WERI-Rb-1 (cell line): ENCODE data around the gene MRPL49.

Experiments
- DNase-seq: peaks from one replicate; pipeline ENCODE4 v3.0.0-alpha.2; 2020
- H3K27ac ChIP-seq: fragments of 250-450 bp; sonication (Bioruptor Pico); 2 replicates; pipeline ENCODE4 v1.5.1; 2020; ENCODE audit warnings: mild to moderate bottlenecking, moderate library complexity
- H3K27me3 ChIP-seq: fragments of 250-450 bp; sonication (Bioruptor Pico); 2 replicates; pipeline ENCODE4 v1.5.1; 2021; ENCODE audit warnings: mild to moderate bottlenecking, low read depth, moderate library complexity; ENCODE audit not compliant: insufficient read depth, severe bottlenecking
- H3K36me3 ChIP-seq: fragments of 250-450 bp; sonication (Bioruptor Pico); 2 replicates; pipeline ENCODE4 v1.5.1; 2020; ENCODE audit warnings: mild to moderate bottlenecking, moderate library complexity
- H3K4me3 ChIP-seq: 2 replicates; pipeline ENCODE4 v1.5.1; 2011; ENCODE audit warnings: low read depth, mild to moderate bottlenecking, control low read depth, low read length
- H3K9me3 ChIP-seq: fragments of 250-450 bp; sonication (Bioruptor Pico); 2 replicates; pipeline ENCODE4 v1.5.1; 2021; ENCODE audit warnings: mild to moderate bottlenecking, moderate library complexity; ENCODE audit not compliant: severe bottlenecking
- TF ChIP-seq, protein P1 (sequence below): IDR thresholded peaks from 2 replicates; pipeline ENCODE4 v1.5.1; 2011; ENCODE audit warnings: low read depth, mild to moderate bottlenecking, control low read depth, inconsistent platforms, low read length

The MRPL49 gene

DNA sequence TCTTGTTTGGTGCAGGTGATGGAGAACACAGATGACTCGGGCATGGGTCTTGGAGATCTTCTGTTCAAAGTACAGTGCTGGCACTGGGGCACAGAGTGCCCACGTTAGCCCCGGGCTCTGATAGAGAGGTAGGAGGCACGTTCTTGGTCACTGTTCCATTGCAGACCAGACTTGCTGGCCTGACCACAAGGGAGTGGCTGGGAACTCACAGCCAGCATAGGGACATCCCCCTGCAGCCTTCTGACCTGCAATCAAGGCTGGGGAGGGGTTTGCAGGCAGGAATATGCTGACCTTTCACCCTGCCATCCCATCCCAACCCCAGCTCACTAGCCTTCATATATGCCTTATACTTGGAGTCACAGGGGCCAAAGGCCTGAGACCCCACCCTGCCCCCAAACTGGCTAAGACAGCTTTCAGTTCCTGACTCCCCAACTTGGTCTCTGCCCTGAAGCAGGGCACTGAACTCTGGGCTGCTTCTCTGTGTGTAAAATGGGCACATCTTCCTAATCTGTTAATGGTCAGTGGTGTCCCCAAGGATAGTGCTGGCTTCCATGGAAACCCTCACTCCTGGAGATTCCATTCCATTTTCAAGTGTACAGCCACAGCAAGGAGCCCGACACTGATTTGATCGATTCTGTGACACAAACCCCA lies 4.6 kb downstream of the MRPL49 start:
- Histone ChIP-seq H3K27me3 (no peaks in the 10 kb centered on the region), H3K27ac (no peak overlapping the region), H3K9me3 (no peaks in the 10 kb centered on the region), H3K4me3 (no peak overlapping the region), H3K36me3 (peaks cover 86% of the 10 kb centered on the region)
- DNase-seq = no peak
- TF ChIP-seq, protein P1, sequence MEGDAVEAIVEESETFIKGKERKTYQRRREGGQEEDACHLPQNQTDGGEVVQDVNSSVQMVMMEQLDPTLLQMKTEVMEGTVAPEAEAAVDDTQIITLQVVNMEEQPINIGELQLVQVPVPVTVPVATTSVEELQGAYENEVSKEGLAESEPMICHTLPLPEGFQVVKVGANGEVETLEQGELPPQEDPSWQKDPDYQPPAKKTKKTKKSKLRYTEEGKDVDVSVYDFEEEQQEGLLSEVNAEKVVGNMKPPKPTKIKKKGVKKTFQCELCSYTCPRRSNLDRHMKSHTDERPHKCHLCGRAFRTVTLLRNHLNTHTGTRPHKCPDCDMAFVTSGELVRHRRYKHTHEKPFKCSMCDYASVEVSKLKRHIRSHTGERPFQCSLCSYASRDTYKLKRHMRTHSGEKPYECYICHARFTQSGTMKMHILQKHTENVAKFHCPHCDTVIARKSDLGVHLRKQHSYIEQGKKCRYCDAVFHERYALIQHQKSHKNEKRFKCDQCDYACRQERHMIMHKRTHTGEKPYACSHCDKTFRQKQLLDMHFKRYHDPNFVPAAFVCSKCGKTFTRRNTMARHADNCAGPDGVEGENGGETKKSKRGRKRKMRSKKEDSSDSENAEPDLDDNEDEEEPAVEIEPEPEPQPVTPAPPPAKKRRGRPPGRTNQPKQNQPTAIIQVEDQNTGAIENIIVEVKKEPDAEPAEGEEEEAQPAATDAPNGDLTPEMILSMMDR = no peak

DNA sequence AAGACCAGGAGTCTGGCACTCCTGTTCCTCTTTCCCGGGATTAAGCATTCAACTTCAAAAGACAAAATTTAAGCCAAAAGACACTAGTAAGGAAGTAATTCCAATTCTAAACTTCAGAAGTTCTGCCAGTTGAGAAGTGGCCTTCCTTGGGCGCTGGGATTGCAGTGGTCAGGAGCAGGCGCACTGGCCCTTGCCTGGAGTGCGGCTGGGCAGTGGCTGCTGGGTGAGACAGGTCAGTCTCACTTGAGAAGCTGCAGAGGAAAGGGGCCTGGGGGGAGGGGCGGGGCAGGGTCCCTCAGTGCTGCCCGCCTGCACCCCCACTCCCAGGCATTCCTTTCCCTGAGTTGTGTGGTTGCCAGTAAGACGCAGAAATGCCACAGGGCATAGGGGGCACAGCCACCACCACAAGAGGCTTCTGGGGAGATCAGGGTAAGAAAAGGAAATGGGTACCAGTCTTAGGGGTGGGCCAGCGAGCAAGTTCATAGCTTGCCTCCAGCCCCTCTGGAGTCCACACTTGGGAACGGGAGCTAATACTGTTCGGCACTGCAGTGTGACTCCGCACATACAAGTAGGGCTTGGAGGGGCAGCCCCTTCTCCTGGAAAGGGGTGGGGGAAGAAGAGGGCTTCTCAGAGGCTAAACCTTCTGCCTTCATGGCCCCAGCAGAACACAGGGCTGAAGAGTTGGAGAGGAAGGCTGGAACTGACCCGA lies 5.5 kb downstream of the MRPL49 start:
- no peak for DNase-seq
- no peaks in the 10 kb centered on the region for H3K27me3 ChIP-seq
- H3K4me3 ChIP-seq = no peak overlapping the region
- H3K36me3 ChIP-seq = peaks cover 95% of the 10 kb centered on the region
- no peaks in the 10 kb centered on the region for H3K9me3 ChIP-seq
- H3K27ac ChIP-seq = no peak overlapping the region
- TF ChIP-seq, protein P1 = no peak

DNA sequence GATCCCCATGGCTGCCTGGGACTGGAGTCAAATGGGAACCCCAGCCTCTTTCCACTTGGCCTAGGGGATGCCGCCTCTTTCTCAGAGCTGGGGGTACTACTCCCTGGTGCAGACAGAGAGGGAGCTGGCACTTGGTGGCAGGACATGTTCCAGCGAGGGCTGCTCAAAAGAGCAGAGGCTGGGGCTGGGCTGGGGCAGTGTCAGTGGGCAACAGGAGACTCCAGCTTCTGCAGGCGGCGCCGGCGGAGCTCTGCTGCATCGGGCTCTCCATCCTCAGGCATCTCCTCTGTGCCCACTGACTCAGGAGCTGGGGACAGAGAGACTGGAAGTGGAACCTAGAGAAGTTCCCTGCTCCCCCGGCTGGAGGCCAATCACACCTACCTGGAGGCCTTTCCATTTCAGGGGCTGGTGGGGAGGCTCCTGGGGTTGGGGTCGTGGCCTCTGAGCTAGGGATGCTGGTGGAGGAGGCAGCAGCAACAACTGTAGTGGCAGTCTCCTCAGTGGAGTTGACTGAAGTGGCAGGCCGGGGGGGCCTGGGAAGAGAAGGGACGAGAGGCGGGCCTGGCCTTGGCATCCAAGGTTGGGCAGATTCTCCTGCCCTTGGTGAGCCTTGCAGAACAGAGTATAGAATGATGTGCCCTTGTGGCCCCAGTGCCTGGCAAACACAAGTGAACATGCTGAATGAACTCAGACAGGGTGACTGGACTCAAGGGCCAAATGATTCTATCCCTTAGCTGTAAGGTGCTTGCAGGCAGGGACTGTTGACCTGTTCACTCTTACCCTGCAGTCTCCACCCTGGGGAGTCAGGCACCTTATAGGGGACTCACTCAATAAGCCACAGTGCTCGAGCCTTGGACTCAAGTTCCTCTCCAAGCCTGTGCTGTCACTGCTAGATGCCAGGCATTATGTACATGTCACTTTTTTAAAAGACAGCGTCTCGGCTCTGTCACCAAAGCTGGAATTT lies 6.3 kb downstream of the MRPL49 start:
- DNase-seq = no peak
- Histone ChIP-seq H3K36me3 (peaks cover 93% of the 10 kb centered on the region), H3K27me3 (no peaks in the 10 kb centered on the region), H3K4me3 (no peak overlapping the region), H3K27ac (no peak overlapping the region), H3K9me3 (no peaks in the 10 kb centered on the region)
- TF ChIP-seq, protein P1 = no peak

DNA sequence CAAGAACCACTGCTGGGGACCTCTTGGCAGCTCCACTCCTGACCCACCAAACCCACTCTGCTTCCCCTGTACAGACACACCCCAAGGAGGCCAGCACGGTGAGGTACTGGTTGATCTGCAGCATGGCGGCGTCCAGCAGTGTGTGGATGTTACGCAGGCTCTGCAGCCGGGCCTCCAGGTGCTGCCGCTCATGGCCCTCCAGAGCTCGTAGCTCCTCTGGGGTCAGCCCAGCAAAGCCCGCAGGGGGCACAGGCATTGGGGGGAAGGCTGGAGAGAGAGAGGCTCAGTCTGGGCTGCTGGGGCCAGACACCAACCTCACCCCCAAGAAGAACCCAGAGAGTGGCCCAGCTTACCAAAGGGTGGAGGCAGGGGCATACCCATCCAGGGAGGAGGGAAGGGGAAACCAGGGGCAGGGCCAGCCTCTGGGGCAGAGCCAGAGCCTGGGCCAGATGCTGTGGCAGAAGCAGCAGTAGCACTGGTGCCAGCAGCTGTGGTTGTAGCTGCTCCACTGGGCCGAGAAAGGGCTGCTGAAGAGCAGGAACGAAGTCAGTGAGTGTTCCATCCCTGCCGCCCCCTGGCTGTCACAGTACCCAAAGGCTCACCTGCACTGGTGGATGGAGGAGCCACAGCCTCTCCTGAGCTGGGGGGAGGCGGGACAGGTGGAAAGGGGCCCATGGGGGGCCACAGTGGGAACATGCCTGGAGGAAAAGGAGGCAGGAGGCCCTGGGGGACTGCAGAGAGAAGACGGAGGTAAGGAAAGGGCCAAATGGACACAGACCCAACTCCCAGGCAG lies 7.7 kb downstream of the MRPL49 start:
- Histone ChIP-seq H3K36me3 (peaks cover 79% of the 10 kb centered on the region), H3K4me3 (no peak overlapping the region), H3K27me3 (no peaks in the 10 kb centered on the region), H3K9me3 (no peaks in the 10 kb centered on the region), H3K27ac (no peak overlapping the region)
- no peak for DNase-seq
- TF ChIP-seq, protein P1 = no peak

DNA sequence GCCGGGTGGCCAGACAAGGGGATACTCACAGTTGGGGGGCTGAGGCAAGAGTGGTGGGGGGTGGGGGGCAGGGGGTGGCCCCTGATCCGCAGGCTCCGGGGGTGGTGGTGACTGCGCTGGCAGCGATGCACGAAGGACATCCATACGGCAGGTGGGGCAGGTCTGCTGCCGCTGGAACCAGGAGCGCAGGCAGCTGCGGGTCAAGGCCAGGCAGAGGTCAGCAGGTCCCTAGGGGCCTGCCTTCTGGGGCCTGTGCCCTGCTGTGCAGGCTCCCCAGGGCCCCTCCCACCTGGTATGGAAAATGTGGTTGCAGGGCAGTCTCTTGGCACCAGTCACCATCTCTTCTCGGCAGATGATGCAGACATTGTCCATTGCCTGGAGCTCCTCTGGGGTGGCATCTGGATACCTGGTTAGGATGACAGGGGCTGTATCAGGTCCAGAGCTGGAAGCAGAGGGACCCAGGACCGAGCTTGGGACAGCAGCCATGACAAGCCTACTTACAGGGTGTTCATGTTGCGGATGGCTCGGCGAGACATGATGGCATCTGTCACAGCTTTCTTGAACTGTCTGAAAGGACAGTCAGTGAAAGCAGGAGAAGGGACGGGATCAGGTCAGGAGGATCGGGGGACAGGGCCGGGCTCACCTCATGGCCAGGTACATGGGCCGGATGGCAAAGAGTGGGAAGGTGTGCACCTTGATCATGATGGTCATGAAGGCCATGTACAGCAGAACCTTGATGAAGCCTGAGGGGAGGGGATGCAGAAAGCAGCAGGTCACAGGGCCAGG lies 8.7 kb downstream of the MRPL49 start:
- no peak overlapping the region for H3K27ac ChIP-seq
- no peaks in the 10 kb centered on the region for H3K9me3 ChIP-seq
- H3K27me3 ChIP-seq = no peaks in the 10 kb centered on the region
- TF ChIP-seq, protein P1 = no peak
- peaks cover 69% of the 10 kb centered on the region for H3K36me3 ChIP-seq
- H3K4me3 ChIP-seq = no peak overlapping the region
- no peak for DNase-seq
